Measurements from ENCODE around the gene PXDN.

GRCh38 chr2:1631292-1632001 is 112.9 kb downstream of the PXDN start:
- TF ChIP-seq CTCF (IDR thresholded peaks at IDR 0.05; ENCODE audit: low read length) (no peak), EZH2 (optimal IDR thresholded peaks at IDR 0.05; ENCODE audit: low read depth, low read length) (no peak), EZH2phosphoT487 (IDR thresholded peaks at IDR 0.05; ENCODE audit: low read length) (no peak)

Data from MM.1S (cell line).